B cell (primary cell): ENCODE results near the gene ARMH3. TPM values are rescaled to one million over a fixed set of nuclear protein-coding genes. Genes with fewer than 3 reads are reported as not detected.

Experiments
- ATAC-seq: fragments of 200-7000 bp; cut with Tn5 transposase; one replicate; pipeline ENCODE4 v1.10.0; 2021; ENCODE audit warnings: low read depth, mild to moderate bottlenecking, moderate number of reproducible peaks, moderate library complexity
- CTCF ChIA-PET: fragments of 350-600 bp; sonication (Branson Sonifier 250); formaldehyde crosslinking; loops from one replicate; lab custom pipeline; 2021; ENCODE audit warnings: antibody characterized with exemption, inconsistent platforms; lab: Charles Lee
- POLR2A ChIA-PET: fragments of 350-600 bp; sonication (Branson Sonifier 250); formaldehyde crosslinking; loops from one replicate; lab custom pipeline; 2021; ENCODE audit warnings: antibody characterized with exemption; lab: Charles Lee
- DNase-seq: peaks from one replicate; pipeline ENCODE4 v3.0.0; 2013
- H2AFZ ChIP-seq: 2 replicates; pipeline ENCODE4 v1.6.1; 2012; ENCODE audit warnings: mild to moderate bottlenecking, low read depth, low read length; ENCODE audit not compliant: insufficient read depth, poor library complexity, severe bottlenecking
- H3K27ac ChIP-seq, 2 donors: 1 replicate in 1 of 2; 2 replicates in 1 of 2; pipeline ENCODE4 v1.5.1; 2012 to 2013; ENCODE audit warnings: low read length in 2 of 2, mild to moderate bottlenecking in 2 of 2, moderate library complexity in 1 of 2
- H3K27me3 ChIP-seq, 4 experiments: fragments of 200-600 bp in 1 of 4; sonication (generic) in 1 of 4; replicated peaks in 1 of 4; 1 replicate in 2 of 4; 2 replicates in 2 of 4; pipeline versions ENCODE4 v1.6.1 to v1.7.0; 2013 to 2016; ENCODE audit warnings: low read length in 3 of 4, mild to moderate bottlenecking in 2 of 4, mixed read lengths in 1 of 4, moderate library complexity in 1 of 4; ENCODE audit not compliant: insufficient read depth in 4 of 4, control insufficient read depth in 3 of 4; ENCODE audit errors: control extremely low read depth in 1 of 4
- H3K36me3 ChIP-seq, 2 experiments: replicated peaks in 1 of 2; 1 replicate in 1 of 2; 2 replicates in 1 of 2; pipeline versions ENCODE4 v1.6.1 to v1.7.1; 2013; ENCODE audit warnings: low read length in 1 of 2; ENCODE audit not compliant: insufficient read depth in 2 of 2, control insufficient read depth in 1 of 2; ENCODE audit errors: control extremely low read depth in 1 of 2, extremely low read depth in 1 of 2
- H3K4me1 ChIP-seq, 2 donors: fragments of 200-600 bp in 1 of 2; sonication (generic) in 1 of 2; 1 replicate in 1 of 2; 2 replicates in 1 of 2; pipeline versions ENCODE4 v1.5.1 to v1.6.1; 2013 to 2017; ENCODE audit warnings: low read length in 2 of 2; ENCODE audit not compliant: control insufficient read depth in 2 of 2, insufficient read depth in 2 of 2
- H3K4me2 ChIP-seq: replicated peaks from 2 replicates; pipeline ENCODE3; 2012; ENCODE audit warnings: mild to moderate bottlenecking, low read depth, low read length; ENCODE audit not compliant: poor library complexity, severe bottlenecking
- H3K4me3 ChIP-seq, 5 experiments: fragments of 200-600 bp in 1 of 5; sonication (generic) in 1 of 5; 1 replicate in 3 of 5; 2 replicates in 2 of 5; pipeline versions ENCODE4 v1.5.1 to v1.7.0; 2011 to 2016; ENCODE audit warnings: low read length in 4 of 5, mild to moderate bottlenecking in 4 of 5, low read depth in 2 of 5, control low read depth in 1 of 5, moderate library complexity in 1 of 5; ENCODE audit not compliant: insufficient read depth in 1 of 5; ENCODE audit errors: control extremely low read depth in 1 of 5, extremely low read depth in 1 of 5
- H3K79me2 ChIP-seq: fragments of 200-600 bp; sonication (generic); one replicate; pipeline ENCODE4 v1.6.0; 2016; ENCODE audit warnings: low read length; ENCODE audit not compliant: control insufficient read depth, insufficient read depth
- H3K9ac ChIP-seq: fragments of 200-600 bp; sonication (generic); 2 replicates; pipeline ENCODE4 v1.6.1; 2017; ENCODE audit warnings: mild to moderate bottlenecking, low read length, moderate library complexity
- H3K9me3 ChIP-seq, 3 donors: one replicate each; pipeline versions ENCODE4 v1.6.1 to v1.7.1; 2013; ENCODE audit warnings: low read length in 2 of 3; ENCODE audit not compliant: control insufficient read depth in 2 of 3, insufficient read depth in 1 of 3; ENCODE audit errors: control extremely low read depth in 1 of 3
- H4K20me1 ChIP-seq: 2 replicates; pipeline ENCODE4 v1.6.0; 2012; ENCODE audit warnings: mild to moderate bottlenecking, low read length; ENCODE audit not compliant: insufficient read depth, control insufficient read depth, poor library complexity, severe bottlenecking
- H3K27ac Mint-ChIP-seq: one replicate; pipeline ENCODE4 v1.8.0; 2021; ENCODE audit warnings: mixed read lengths
- H3K27me3 Mint-ChIP-seq: one replicate; pipeline ENCODE4 v1.8.0; 2021; ENCODE audit warnings: mixed read lengths
- H3K4me1 Mint-ChIP-seq: one replicate; pipeline ENCODE4 v1.8.0; 2021; ENCODE audit warnings: mixed read lengths
- H3K4me3 Mint-ChIP-seq: one replicate; pipeline ENCODE4 v1.8.0; 2021; ENCODE audit warnings: mixed read lengths
- H3K9me3 Mint-ChIP-seq: one replicate; pipeline ENCODE4 v1.8.0; 2022; ENCODE audit warnings: mixed read lengths; ENCODE audit not compliant: insufficient read depth
- EZH2 ChIP-seq: IDR thresholded peaks from 2 replicates; pipeline ENCODE4 v1.6.1; 2012; ENCODE audit warnings: borderline replicate concordance, low read depth, mild to moderate bottlenecking, moderate library complexity, low read length; ENCODE audit not compliant: insufficient read depth, poor library complexity, severe bottlenecking
- WGBS: methylation state at CpG from one replicate; pipeline ENCODE4 v1.1.5; 2013; ENCODE audit warnings: missing lambda C conversion rate; ENCODE audit not compliant: insufficient coverage; 5-methylcytosine and 5-hydroxymethylcytosine counted together
- intact Hi-C: fragments of 100-400 bp; cut with micrococcal nuclease; formaldehyde crosslinking; loops from one replicate; pipeline ENCODE4 v1.10.0; 2022
- polyA plus RNA-seq: library from polyadenylated mRNA; depleted of rRNA; stranded (reverse); fragments of >200 nt; gene quantifications from 2 replicates; pipeline ENCODE4 v1.2.3, GENCODE V29; 2012
- total RNA-seq, 2 donors: library from RNA; stranded (reverse); fragments of 120-200 nt in 1 of 2; gene quantifications; 1 replicate in 1 of 2; 2 replicates in 1 of 2; pipeline versions ENCODE4 v1.2.3 to v1.2.4, GENCODE V29; 2013 to 2022
- TF ChIP-seq, protein P1 (sequence below): fragments of 200-600 bp; IDR thresholded peaks from one replicate; pipeline ENCODE4 v1.8.0; 2022; ENCODE audit warnings: antibody characterized with exemption, mild to moderate bottlenecking

The ARMH3 gene
- total and polyA plus RNA-seq, 2 donors (not counting 1 experiment from before 2014, with no cell fraction given) = 33.4 to 40.7 TPM

DNA sequence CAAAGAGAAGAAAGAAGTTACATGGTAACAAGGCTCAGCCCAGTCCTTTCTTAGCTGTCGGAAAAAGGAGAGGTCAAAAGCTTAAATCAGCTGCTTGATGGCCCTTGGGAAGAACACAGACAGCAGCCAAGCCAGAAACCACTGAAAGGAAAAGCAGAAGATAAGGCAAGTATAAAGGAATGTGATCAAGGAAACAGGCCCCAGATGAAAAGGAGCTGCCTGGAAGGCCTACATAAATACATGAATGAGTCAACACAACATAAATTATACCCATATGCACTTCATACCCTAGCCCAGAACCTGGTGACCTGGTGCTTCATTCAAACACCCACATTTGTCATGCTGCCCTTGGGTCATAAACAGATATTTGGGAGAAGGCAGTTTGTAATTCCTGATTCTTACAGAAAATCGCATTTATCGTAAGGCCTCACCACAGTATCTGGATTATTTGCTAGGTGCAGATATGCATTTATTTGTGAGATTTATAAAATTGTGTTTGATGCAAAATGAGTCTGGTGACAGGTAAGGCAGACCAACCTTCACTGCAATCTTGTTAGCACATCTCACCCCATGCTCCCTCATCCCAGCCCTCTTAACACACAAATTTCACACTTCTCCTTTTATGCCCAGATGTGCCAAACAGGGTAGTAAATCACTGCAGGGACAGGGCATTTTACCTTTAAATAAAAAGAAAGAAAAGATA, 117.5 kb downstream of the ARMH3 start:
- TF ChIP-seq EZH2 = no peak
- TF ChIP-seq, protein P1, sequence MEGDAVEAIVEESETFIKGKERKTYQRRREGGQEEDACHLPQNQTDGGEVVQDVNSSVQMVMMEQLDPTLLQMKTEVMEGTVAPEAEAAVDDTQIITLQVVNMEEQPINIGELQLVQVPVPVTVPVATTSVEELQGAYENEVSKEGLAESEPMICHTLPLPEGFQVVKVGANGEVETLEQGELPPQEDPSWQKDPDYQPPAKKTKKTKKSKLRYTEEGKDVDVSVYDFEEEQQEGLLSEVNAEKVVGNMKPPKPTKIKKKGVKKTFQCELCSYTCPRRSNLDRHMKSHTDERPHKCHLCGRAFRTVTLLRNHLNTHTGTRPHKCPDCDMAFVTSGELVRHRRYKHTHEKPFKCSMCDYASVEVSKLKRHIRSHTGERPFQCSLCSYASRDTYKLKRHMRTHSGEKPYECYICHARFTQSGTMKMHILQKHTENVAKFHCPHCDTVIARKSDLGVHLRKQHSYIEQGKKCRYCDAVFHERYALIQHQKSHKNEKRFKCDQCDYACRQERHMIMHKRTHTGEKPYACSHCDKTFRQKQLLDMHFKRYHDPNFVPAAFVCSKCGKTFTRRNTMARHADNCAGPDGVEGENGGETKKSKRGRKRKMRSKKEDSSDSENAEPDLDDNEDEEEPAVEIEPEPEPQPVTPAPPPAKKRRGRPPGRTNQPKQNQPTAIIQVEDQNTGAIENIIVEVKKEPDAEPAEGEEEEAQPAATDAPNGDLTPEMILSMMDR = no peak
- peak overlapping the region; percentile 58 for H3K4me2 ChIP-seq
- Mint-ChIP-seq H3K4me3 (no peak overlapping the region), H3K27me3 (no peaks in the 10 kb centered on the region), H3K27ac (no peak overlapping the region), H3K4me1 (peaks cover 45% of the 10 kb centered on the region), H3K9me3 (no peaks in the 10 kb centered on the region)
- peak overlapping the region in 1 of 2 donors; percentile 49 for H3K27ac ChIP-seq
- WGBS = 100% methylated on average over 1 of the region's 3 CpGs
- no peak overlapping the region for H2AFZ ChIP-seq
- H3K9me3 ChIP-seq = no peaks in the 10 kb centered on the region
- DNase-seq (peak; percentile 43), ATAC-seq (no peak)
- H4K20me1 ChIP-seq = no peaks in the 10 kb centered on the region
- no peak overlapping the region for H3K9ac ChIP-seq
- H3K79me2 ChIP-seq = peaks cover 20% of the 10 kb centered on the region
- no peak overlapping the region for H3K4me3 ChIP-seq
- H3K4me1 ChIP-seq = peaks cover 23 to 31% of the 10 kb centered on the region in 2 donors
- intact Hi-C loops = loop anchor here (5.0 kb wide), 1 partner anchor 36 kb away; no protein-coding TSS in a partner anchor
- peaks cover 0 to 19% of the 10 kb centered on the region in 2 experiments for H3K36me3 ChIP-seq
- ChIA-PET POLR2A (no interaction called here), CTCF (interaction anchor here (0.8 to 1.5 kb wide), 3 partner anchors 19 to 98 kb away, joined by 3 to 4 read pairs (median 3); no protein-coding TSS in a partner anchor)
- H3K27me3 ChIP-seq = no peaks in the 10 kb centered on the region

DNA sequence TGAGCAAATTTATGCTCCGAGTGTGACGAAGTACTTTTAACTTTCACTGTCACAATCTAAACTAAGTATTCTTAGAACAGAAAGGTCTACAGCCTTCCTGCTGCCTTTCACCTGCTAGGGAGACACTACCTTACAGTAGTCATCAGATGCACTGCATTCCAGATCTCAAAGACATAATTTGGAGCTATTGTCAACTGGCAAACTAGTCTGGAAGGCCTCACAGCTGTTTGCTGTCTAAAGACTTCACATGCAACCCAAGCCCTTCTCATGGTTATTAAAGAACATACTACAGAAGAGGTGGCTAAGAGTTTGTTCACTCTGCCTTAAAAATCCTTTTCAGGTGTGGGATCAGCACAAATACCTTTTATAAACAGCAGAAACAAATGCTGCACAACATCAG, 120.5 kb downstream of the ARMH3 start:
- no peak overlapping the region for H3K27ac ChIP-seq
- ChIA-PET POLR2A (no interaction called here), CTCF (interaction anchor here (1.2 to 2.4 kb wide), 2 partner anchors 20 to 74 kb away, joined by 3 to 10 read pairs; no protein-coding TSS in a partner anchor)
- Mint-ChIP-seq H3K27ac (no peak overlapping the region), H3K27me3 (no peaks in the 10 kb centered on the region), H3K4me1 (peaks cover 36% of the 10 kb centered on the region), H3K4me3 (no peak overlapping the region), H3K9me3 (no peaks in the 10 kb centered on the region)
- H3K9ac ChIP-seq = no peak overlapping the region
- no peaks in the 10 kb centered on the region for H3K9me3 ChIP-seq
- no peak for DNase-seq
- H3K79me2 ChIP-seq = peaks cover 14% of the 10 kb centered on the region
- no peak overlapping the region for H3K4me3 ChIP-seq
- 100% methylated on average over 2 of the region's 2 CpGs for WGBS
- no peak for ATAC-seq
- no peaks in the 10 kb centered on the region for H3K27me3 ChIP-seq
- peaks cover 0 to 5% of the 10 kb centered on the region in 2 experiments for H3K36me3 ChIP-seq
- no peak for TF ChIP-seq EZH2
- TF ChIP-seq, protein P1 = no peak
- peaks cover 23 to 31% of the 10 kb centered on the region in 2 donors for H3K4me1 ChIP-seq
- intact Hi-C loops = loop anchor here (5.0 kb wide), 1 partner anchor 33 kb away; no protein-coding TSS in a partner anchor
- H3K4me2 ChIP-seq = no peak overlapping the region
- H4K20me1 ChIP-seq = no peaks in the 10 kb centered on the region
- no peak overlapping the region for H2AFZ ChIP-seq
